ENCODE results near the gene MYO3B. TPM values are rescaled to one million over a fixed set of nuclear protein-coding genes. Genes with fewer than 3 reads are reported as not detected.

Gene MYO3B
- total RNA-seq, 1 donor from 2014 or later, result not detected

DNA sequence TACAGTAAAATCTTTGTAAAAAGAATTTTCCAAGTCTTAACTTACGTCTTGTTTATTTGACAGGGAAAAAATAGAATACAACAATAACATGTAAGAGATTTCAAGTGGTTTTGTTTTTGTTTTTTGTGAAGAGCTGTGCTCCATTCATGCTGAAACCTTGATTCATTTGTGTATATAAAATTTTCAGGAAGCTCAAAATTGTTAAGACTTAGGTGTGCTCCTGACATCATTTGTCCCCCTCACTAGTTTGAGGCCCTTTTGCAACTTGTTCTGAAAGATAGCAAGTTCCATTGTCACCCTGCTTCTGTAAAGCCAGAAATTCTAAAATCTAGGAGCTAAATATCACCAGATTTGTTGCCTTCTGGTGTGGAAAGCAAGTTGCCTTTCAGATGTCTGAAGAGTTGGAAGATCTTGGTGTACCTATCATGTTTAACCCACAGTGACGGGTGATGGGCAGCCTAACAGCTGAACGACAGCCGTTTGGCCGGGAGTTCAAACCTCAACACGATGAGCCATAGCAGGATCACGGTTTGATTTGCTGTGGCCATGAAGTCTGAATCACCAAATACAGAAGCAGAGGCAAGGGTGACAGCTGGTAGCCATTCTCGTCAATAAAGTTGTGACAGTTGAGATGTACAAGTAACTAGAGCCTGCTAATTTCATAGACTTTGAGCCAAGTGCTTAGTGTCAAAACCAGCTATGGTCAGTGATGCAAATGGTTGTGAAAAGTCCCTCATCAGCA lies 331.7 kb downstream of the MYO3B start:
- Mint-ChIP-seq H3K9me3 (ENCODE audit: low read depth) (no peaks in the 10 kb centered on the region), H3K4me1 (ENCODE audit: low read depth) (peaks cover 12% of the 10 kb centered on the region), H3K4me3 (ENCODE audit: low read depth) (no peak overlapping the region), H3K36me3 (ENCODE audit: insufficient read depth) (no peaks in the 10 kb centered on the region), H3K27ac (no peak overlapping the region), H3K27me3 (peaks cover 5% of the 10 kb centered on the region)
- no peak for DNase-seq (ENCODE audit: low spot score, unreplicated experiment)
- TF ChIP-seq, protein P1, sequence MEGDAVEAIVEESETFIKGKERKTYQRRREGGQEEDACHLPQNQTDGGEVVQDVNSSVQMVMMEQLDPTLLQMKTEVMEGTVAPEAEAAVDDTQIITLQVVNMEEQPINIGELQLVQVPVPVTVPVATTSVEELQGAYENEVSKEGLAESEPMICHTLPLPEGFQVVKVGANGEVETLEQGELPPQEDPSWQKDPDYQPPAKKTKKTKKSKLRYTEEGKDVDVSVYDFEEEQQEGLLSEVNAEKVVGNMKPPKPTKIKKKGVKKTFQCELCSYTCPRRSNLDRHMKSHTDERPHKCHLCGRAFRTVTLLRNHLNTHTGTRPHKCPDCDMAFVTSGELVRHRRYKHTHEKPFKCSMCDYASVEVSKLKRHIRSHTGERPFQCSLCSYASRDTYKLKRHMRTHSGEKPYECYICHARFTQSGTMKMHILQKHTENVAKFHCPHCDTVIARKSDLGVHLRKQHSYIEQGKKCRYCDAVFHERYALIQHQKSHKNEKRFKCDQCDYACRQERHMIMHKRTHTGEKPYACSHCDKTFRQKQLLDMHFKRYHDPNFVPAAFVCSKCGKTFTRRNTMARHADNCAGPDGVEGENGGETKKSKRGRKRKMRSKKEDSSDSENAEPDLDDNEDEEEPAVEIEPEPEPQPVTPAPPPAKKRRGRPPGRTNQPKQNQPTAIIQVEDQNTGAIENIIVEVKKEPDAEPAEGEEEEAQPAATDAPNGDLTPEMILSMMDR (IDR thresholded peaks at IDR 0.05; ENCODE audit: unreplicated experiment), result no peak

DNA sequence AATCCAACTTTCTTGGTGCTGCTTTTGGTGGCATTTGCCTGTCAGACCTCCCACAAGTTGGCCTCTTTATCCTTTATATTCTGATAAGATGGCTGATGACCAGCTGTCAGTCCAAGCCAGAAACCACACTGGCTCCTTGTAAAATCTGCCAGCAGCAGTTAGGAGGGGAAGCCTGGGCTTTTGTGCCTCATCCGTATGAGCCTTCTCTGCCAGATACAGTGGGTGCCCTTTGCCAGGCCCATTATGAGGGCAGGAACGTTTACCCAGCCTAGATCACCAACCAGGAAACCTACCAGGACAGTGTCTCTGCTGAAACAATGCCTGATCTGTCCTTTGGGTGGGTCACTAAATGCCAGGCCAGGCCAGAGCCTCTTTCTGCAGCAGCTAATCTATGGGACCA lies 334.3 kb downstream of the MYO3B start:
- Mint-ChIP-seq H3K4me1 (ENCODE audit: low read depth) (no peaks in the 10 kb centered on the region), H3K36me3 (ENCODE audit: insufficient read depth) (no peaks in the 10 kb centered on the region), H3K27me3 (no peaks in the 10 kb centered on the region), H3K9me3 (ENCODE audit: low read depth) (no peaks in the 10 kb centered on the region), H3K4me3 (ENCODE audit: low read depth) (no peak overlapping the region), H3K27ac (no peak overlapping the region)
- TF ChIP-seq, protein P1 (IDR thresholded peaks at IDR 0.05; ENCODE audit: unreplicated experiment), result no peak
- DNase-seq (ENCODE audit: low spot score, unreplicated experiment), result no peak

DNA sequence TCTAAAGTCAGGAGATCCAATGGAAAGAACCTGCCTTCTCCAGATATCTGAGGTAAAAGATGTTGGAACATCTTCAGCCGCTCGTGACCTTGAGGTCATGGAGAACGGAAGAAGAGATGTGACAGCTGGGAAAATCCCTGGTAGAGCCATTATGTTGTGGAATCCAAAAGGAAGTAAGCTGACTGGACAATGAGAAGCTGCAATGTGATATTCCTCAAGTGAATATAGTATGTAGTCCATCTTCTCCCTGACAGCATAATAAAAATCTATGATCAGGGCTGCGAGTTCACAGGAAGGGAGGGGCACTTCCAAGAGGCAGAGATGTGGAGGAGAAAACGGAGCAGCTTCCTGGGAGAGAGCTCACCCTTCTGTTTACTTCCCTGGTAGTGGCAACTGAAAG lies 336.2 kb downstream of the MYO3B start:
- DNase-seq (ENCODE audit: low spot score, unreplicated experiment), result no peak
- no peaks in the 10 kb centered on the region for H3K27me3 Mint-ChIP-seq
- TF ChIP-seq, protein P1 (IDR thresholded peaks at IDR 0.05; ENCODE audit: unreplicated experiment), result no peak
- H3K27ac Mint-ChIP-seq, result no peak overlapping the region
- peaks cover 2% of the 10 kb centered on the region for H3K4me1 Mint-ChIP-seq (ENCODE audit: low read depth)
- H3K9me3 Mint-ChIP-seq (ENCODE audit: low read depth), result no peaks in the 10 kb centered on the region
- H3K4me3 Mint-ChIP-seq (ENCODE audit: low read depth), result no peak overlapping the region
- no peaks in the 10 kb centered on the region for H3K36me3 Mint-ChIP-seq (ENCODE audit: insufficient read depth)

DNA sequence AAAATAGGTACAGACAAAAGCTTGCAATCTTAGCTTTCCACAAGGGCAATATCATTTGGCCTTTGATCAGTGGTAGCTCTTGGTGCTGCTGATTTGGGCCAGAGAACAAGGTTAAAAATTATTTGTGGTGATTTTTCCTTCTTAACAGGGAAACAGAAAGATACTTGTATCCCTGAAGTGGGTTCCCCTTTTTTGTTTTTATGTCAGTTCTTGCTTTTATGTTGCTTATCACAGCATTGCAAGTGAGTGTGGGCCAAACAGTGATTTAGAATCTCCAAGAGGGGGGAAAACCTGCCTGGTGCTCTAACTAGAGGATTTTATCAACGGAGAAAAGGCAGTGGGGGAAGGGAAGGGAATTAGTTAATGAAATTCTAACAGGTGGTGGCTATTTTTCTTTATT lies 339.6 kb downstream of the MYO3B start:
- H3K36me3 Mint-ChIP-seq (ENCODE audit: insufficient read depth), result no peaks in the 10 kb centered on the region
- H3K4me1 Mint-ChIP-seq (ENCODE audit: low read depth), result peaks cover 2% of the 10 kb centered on the region
- H3K9me3 Mint-ChIP-seq (ENCODE audit: low read depth), result no peaks in the 10 kb centered on the region
- no peak overlapping the region for H3K27ac Mint-ChIP-seq
- H3K4me3 Mint-ChIP-seq (ENCODE audit: low read depth), result no peak overlapping the region
- TF ChIP-seq, protein P1 (IDR thresholded peaks at IDR 0.05; ENCODE audit: unreplicated experiment), result no peak
- no peaks in the 10 kb centered on the region for H3K27me3 Mint-ChIP-seq
- DNase-seq (ENCODE audit: low spot score, unreplicated experiment), result no peak

DNA sequence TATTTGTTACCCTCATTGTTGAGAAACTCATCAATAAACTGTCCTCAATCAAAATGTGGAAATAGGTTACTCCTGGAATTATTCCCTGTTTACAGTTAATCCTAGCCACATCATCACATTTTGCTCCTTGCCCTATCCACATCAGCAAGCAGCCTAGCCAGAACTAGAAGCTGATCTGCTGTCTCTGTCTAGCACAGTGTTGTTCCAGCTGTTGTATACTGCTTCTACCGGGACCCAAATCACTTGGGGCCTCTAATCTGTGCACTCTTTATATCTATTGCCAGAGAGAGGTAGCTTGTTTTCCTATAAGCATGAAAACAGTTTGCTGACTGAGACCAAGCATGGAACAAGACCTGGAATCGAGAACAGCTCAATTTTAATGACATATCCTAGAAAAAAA lies 341.0 kb downstream of the MYO3B start:
- no peak for DNase-seq (ENCODE audit: low spot score, unreplicated experiment)
- no peak overlapping the region for H3K4me3 Mint-ChIP-seq (ENCODE audit: low read depth)
- peaks cover 2% of the 10 kb centered on the region for H3K4me1 Mint-ChIP-seq (ENCODE audit: low read depth)
- H3K36me3 Mint-ChIP-seq (ENCODE audit: insufficient read depth), result no peaks in the 10 kb centered on the region
- H3K27me3 Mint-ChIP-seq, result no peaks in the 10 kb centered on the region
- H3K9me3 Mint-ChIP-seq (ENCODE audit: low read depth), result no peaks in the 10 kb centered on the region
- no peak overlapping the region for H3K27ac Mint-ChIP-seq
- TF ChIP-seq, protein P1 (IDR thresholded peaks at IDR 0.05; ENCODE audit: unreplicated experiment), result no peak

Measured in progenitor cell of endocrine pancreas (in vitro differentiated cells).